ENCODE results near the gene PHIP. TPM values are rescaled to one million over a fixed set of nuclear protein-coding genes. Genes with fewer than 3 reads are reported as not detected.

PHIP gene
- total and polyA plus RNA-seq, 2 of the 8 experiments (the other 6 are each of a cell fraction or from before 2014, with no cell fraction given), result 7.3 to 56.2 TPM

DNA sequence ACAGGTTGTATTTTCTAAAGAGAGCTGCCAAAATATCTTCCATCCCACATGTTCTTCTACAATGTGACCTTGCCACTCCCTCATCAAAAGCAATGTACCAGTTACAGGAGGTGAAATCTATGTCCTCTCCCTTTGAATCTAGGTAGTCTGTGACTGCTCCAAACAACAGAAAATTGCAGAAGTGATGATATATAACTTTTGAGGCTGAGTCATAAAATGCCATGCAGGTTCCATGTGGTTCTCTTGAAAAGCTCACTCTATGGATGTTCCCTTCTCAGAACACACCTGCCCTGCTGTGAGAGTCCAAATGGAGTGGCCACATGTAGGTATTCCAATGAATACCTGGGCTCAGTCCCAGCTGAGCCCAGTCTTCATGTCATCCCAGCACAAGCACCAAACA lies 16.9 kb upstream of the PHIP start:
- FAIRE-seq, result no peak

More for the DNA sequence above, 16.9 kb upstream of the PHIP start:
- CTCF ChIA-PET (ENCODE audit: partially characterized antibody), result no interaction called here
- H3K4me2 ChIP-seq (ENCODE audit: insufficient read depth in 1 of 2, low read depth in 2 of 2, low read length in 2 of 2), result no peak overlapping the region
- H3K27ac ChIP-seq (ENCODE audit: low read depth, low read length), result no peak overlapping the region
- H3K23me2 ChIP-seq (ENCODE audit: low read depth, low read length), result no peaks in the 10 kb centered on the region; the same call in 1 of the 2 replicates
- H3K4me3 ChIP-seq (ENCODE audit: extremely low read depth in 1 of 4, insufficient read depth in 2 of 4, low read depth in 3 of 4, low read length in 4 of 4), result no peak overlapping the region
- no peak overlapping the region for H4K5ac ChIP-seq (ENCODE audit: insufficient read length, low read depth, low read length)
- H4K8ac ChIP-seq (ENCODE audit: extremely low read depth, insufficient read depth, low read length), result no peak overlapping the region
- POLR2A ChIA-PET (ENCODE audit: partially characterized antibody), result interaction anchor here (0.8 kb wide), 1 partner anchor 58 kb away, joined by 3 read pairs; no protein-coding TSS in a partner anchor
- no peak for DNase-seq (ENCODE audit: low read depth in 1 of 2, low spot score in 2 of 2)
- no peak overlapping the region for H2BK120ac ChIP-seq (replicated peaks; ENCODE audit: low read depth, low read length)
- H3K27me3 ChIP-seq (replicated peaks in 1 of 4; ENCODE audit: control insufficient read depth in 3 of 4, extremely low read depth in 1 of 4, insufficient read depth in 3 of 4, low read length in 3 of 4), result no peaks in the 10 kb centered on the region
- no peak overlapping the region for H2BK5ac ChIP-seq (ENCODE audit: low read depth, low read length)
- H3K4ac ChIP-seq (replicated peaks; ENCODE audit: insufficient read length, low read depth, low read length), result no peak overlapping the region
- H3K9me3 ChIP-seq (ENCODE audit: insufficient read depth in 2 of 2, low read depth in 1 of 2, low read length in 1 of 2), result no peaks in the 10 kb centered on the region
- H3K23ac ChIP-seq (ENCODE audit: insufficient read length), result no peak overlapping the region
- H2BK15ac ChIP-seq (ENCODE audit: low read length), result no peak overlapping the region
- H3K79me1 ChIP-seq (ENCODE audit: low read depth, low read length), result no peaks in the 10 kb centered on the region
- H2BK20ac ChIP-seq (ENCODE audit: low read length), result no peak overlapping the region
- no peak overlapping the region for H3K18ac ChIP-seq (ENCODE audit: extremely low read depth, low read length)
- no peak overlapping the region for H2AK5ac ChIP-seq (ENCODE audit: low read depth, low read length)
- TF ChIP-seq, protein P1, sequence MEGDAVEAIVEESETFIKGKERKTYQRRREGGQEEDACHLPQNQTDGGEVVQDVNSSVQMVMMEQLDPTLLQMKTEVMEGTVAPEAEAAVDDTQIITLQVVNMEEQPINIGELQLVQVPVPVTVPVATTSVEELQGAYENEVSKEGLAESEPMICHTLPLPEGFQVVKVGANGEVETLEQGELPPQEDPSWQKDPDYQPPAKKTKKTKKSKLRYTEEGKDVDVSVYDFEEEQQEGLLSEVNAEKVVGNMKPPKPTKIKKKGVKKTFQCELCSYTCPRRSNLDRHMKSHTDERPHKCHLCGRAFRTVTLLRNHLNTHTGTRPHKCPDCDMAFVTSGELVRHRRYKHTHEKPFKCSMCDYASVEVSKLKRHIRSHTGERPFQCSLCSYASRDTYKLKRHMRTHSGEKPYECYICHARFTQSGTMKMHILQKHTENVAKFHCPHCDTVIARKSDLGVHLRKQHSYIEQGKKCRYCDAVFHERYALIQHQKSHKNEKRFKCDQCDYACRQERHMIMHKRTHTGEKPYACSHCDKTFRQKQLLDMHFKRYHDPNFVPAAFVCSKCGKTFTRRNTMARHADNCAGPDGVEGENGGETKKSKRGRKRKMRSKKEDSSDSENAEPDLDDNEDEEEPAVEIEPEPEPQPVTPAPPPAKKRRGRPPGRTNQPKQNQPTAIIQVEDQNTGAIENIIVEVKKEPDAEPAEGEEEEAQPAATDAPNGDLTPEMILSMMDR (IDR thresholded peaks at IDR 0.05; ENCODE audit: control extremely low read depth in 1 of 3, insufficient read depth in 1 of 3, low read depth in 1 of 3, low read length in 3 of 3), result no peak
- TF ChIP-seq POLR2AphosphoS5 (IDR thresholded peaks at IDR 0.05; ENCODE audit: low read depth, low read length) (no peak), NANOG (IDR thresholded peaks at IDR 0.05; ENCODE audit: insufficient read depth, low read depth, low read length, poor library complexity, severe bottlenecking) (no peak), RBBP5 (IDR thresholded peaks at IDR 0.05; ENCODE audit: borderline replicate concordance, low read depth, low read length) (no peak), FOSL1 (IDR thresholded peaks at IDR 0.05; ENCODE audit: insufficient read depth, low read depth, low read length) (no peak), SIRT6 (IDR thresholded peaks at IDR 0.05; ENCODE audit: low read length) (no peak), GABPA (IDR thresholded peaks at IDR 0.05; ENCODE audit: borderline replicate concordance, insufficient read depth, low read length) (no peak), CHD1 (IDR thresholded peaks at IDR 0.05; ENCODE audit: low read depth, low read length) (no peak)
- TF ChIP-seq, protein P2, sequence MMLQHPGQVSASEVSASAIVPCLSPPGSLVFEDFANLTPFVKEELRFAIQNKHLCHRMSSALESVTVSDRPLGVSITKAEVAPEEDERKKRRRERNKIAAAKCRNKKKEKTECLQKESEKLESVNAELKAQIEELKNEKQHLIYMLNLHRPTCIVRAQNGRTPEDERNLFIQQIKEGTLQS (IDR thresholded peaks at IDR 0.05; ENCODE audit: insufficient read depth, low read depth, low read length), result no peak
- TF ChIP-seq, protein P3, sequence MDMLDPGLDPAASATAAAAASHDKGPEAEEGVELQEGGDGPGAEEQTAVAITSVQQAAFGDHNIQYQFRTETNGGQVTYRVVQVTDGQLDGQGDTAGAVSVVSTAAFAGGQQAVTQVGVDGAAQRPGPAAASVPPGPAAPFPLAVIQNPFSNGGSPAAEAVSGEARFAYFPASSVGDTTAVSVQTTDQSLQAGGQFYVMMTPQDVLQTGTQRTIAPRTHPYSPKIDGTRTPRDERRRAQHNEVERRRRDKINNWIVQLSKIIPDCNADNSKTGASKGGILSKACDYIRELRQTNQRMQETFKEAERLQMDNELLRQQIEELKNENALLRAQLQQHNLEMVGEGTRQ (IDR thresholded peaks at IDR 0.05; ENCODE audit: low read length), result no peak
- H3K56ac ChIP-seq (replicated peaks; ENCODE audit: insufficient read length, low read depth, low read length), result no peak overlapping the region
- H3K14ac ChIP-seq (ENCODE audit: insufficient read length), result no peak overlapping the region
- H3K36me3 ChIP-seq (ENCODE audit: control insufficient read depth in 2 of 4, insufficient read depth in 4 of 4, low read length in 3 of 4), result no peaks in the 10 kb centered on the region
- H2BK12ac ChIP-seq (ENCODE audit: low read depth, low read length), result no peak overlapping the region
- no peaks in the 10 kb centered on the region for H3K79me2 ChIP-seq (ENCODE audit: control insufficient read depth in 1 of 2, insufficient read depth in 2 of 2, low read length in 2 of 2)
- no peak overlapping the region for H3K9ac ChIP-seq (replicated peaks in 1 of 4; ENCODE audit: extremely low read depth in 1 of 4, low read depth in 3 of 4, low read length in 3 of 4)
- no peaks in the 10 kb centered on the region for H3K4me1 ChIP-seq (replicated peaks in 1 of 4; ENCODE audit: control insufficient read depth in 3 of 4, insufficient read depth in 4 of 4, low read length in 3 of 4)
- H2AFZ ChIP-seq (ENCODE audit: low read length), result 0 out of 2 replicates have a peak overlapping the region, but pooled peaks have one; percentile 54
- no peak overlapping the region for H4K91ac ChIP-seq (replicated peaks; ENCODE audit: insufficient read length, low read length)
- no peaks in the 10 kb centered on the region for H4K20me1 ChIP-seq (replicated peaks in 1 of 2; ENCODE audit: control insufficient read depth in 1 of 2, insufficient read depth in 2 of 2, low read length in 2 of 2)

Measured in H1 (cell line).